EH (cell line): Measurements from ENCODE around the gene TRAPPC5.

Source experiments
- DNase-seq: peaks from one replicate; pipeline ENCODE4 v3.0.0-alpha.2; 2015; ENCODE audit warnings: low read depth

Gene TRAPPC5

DNA sequence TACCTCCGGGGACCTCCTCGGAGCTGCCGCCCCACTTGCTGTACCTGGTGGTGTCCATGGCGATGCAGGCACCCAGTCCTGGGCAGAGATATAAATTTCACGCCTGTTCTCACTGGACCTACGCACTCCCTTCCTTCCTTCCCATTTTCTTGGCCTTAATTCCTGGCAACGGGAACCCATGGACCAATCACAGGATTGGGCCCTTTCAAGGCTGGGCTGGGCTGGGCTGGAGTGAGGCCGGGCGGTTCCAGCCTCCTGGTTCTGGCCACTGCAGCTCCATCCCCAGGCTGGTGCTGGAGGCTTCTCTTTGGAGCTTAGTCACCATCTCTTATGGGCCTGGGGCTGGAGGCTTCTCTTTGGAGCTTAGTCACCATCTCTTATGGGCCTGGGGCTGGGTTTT lies 51.4 kb downstream of the TRAPPC5 start, which contains the start of gene CLEC4G:
CLEC4G (minus strand) TSS at position 66 of the 400 bp plus-strand sequence; CDS start at position 58, 8 bp downstream.
- DNase-seq: no peak

DNA sequence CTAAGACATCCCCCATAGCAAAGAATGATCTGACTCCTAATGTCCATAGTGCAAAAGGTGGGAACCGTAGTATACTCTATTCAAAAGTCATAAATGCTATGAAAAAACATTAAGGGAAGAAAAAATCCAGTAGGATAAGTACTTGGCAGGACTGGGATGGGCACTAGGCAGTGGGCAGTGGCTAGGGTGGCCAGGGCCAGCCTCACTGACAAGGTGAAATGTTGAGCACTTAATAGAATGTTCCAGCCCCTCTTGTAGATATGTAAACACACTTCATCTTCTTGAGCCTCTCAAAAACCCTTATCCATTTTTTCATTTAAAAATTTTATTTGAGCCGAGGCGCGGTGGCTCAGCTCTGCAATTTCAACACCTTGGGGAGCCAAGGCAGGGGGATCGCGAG lies 52.7 kb downstream of the TRAPPC5 start:
- DNase-seq: no peak

DNA sequence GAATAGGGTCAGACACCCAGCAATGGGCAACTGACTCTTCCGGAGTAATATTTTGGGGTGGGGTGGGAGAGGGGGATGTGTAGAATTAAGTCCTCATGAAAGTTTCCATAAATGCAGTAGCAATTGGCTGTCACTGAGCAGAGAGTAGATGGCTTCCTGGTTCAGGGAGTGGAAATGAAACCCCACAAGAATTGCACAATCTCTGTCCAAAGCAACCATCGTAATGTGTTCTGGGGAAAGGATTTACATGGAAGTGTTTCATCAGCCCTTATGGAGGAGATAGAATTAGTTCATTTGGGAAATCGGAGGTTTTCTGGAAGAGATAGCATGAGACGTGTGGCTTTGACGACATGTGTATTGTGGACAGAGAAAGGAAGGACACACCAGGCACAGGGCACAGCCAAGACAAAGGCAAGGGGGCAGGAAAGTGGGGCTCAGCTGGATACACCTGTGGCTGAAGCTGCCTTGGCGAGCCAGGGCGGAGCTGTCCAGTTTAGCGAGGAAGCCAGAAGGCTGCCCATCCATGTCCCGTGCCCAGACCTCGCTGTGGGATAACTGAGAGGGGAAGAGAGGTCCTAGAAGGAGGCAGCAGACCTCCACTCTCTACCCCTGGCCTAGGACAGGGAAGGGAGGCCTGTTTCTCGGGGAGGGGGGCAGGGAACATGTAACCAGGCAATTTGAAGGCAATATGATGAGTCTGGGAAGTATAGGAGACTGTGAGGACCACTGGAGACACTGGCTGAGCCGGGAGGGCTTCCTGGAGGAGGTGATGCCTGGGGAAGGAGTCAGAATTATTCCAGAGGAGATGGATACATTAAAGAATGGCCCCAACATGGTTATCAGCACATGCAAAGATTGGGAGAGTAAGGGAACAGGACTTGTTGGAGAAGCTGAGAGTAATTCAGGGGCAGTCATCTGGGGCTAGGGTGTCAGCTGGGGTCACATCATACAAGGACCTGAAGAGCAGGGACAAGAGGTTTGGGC lies 53.9 kb downstream of the TRAPPC5 start:
- no peak for DNase-seq

DNA sequence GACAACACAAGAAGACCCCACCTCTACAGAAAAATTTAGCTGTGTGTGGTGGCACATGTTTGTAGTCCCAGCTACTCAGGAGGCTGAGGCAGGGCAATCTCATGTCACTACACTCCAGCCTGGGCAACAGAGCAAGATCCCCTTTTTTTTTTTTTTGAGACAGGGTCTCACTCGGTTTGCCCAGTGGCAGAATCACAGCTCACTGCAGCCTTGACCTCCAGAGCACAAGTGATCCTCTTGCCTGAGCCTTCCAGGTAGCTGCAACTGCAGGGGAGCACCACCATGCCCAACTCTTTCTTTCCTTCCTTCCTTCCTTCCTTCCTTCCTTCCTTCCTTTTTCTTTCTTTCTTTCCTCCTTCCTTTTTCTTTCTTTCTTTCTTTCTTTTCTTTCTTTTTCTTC lies 55.5 kb downstream of the TRAPPC5 start:
- DNase-seq: no peak

DNA sequence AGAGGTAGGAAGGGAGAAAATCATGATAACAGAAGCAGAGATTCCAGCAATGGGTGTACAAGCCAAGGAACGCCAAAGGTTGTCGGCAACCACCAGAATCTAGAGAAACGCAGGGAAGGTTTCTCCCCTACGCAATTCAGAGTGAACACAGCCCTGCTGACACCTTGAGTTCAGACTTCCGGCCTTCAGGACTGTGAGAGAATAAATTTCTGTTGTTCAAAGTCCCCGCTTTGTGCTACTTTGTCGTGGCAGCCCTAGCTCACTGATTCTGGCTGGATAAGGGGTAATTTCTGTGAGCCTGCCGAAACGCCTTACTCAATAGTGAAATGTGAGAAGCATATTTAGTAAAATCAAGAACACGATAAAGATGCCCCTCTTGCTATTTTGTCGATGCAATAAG lies 56.6 kb downstream of the TRAPPC5 start:
- DNase-seq: no peak
